ENCODE measurements around the gene MYOF.

MYOF gene

GRCh38 chr10:93299606-93300287 lies 182.4 kb downstream of the MYOF start:
- peaks cover 6% of the 10 kb centered on the region for H3K36me3 ChIP-seq (replicated peaks)
- in situ Hi-C loops (cut with HindIII; ENCODE audit: low pct_ligation_motif_present, low sequenced_read_pairs) = loop anchor here (25.0 kb wide), 1 partner anchor 187 kb away; no protein-coding TSS in a partner anchor
- DNase-seq = no peak
- H3K27me3 ChIP-seq (replicated peaks) = no peaks in the 10 kb centered on the region
- H3K4me3 ChIP-seq (ENCODE audit: low read depth, low read length) = no peak overlapping the region
- TF ChIP-seq, protein P1, sequence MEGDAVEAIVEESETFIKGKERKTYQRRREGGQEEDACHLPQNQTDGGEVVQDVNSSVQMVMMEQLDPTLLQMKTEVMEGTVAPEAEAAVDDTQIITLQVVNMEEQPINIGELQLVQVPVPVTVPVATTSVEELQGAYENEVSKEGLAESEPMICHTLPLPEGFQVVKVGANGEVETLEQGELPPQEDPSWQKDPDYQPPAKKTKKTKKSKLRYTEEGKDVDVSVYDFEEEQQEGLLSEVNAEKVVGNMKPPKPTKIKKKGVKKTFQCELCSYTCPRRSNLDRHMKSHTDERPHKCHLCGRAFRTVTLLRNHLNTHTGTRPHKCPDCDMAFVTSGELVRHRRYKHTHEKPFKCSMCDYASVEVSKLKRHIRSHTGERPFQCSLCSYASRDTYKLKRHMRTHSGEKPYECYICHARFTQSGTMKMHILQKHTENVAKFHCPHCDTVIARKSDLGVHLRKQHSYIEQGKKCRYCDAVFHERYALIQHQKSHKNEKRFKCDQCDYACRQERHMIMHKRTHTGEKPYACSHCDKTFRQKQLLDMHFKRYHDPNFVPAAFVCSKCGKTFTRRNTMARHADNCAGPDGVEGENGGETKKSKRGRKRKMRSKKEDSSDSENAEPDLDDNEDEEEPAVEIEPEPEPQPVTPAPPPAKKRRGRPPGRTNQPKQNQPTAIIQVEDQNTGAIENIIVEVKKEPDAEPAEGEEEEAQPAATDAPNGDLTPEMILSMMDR (IDR thresholded peaks at IDR 0.05; ENCODE audit: low read depth, low read length, missing control alignments) = no peak
- H3K27ac ChIP-seq = no peak overlapping the region

DNA sequence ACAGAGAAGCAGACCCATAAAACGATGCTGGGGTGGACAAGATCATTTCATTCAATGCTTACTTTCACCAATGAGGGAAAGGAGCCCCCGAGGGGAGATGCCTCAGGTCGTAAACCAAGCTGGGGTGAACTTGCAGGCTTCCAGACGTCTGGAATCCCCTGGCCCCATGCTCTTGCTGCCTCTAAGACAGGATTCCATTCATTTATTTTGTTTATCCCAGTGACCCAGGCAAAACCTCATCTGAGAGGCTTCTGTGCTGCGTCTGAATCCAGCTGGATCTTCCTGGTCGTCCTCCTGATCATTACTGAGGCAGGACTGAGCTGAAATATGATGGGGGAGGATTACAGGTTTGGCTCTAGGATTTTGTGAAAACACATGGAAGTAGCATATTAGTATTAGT lies 182.9 kb downstream of the MYOF start:
- H3K36me3 ChIP-seq (replicated peaks) = peaks cover 2% of the 10 kb centered on the region
- DNase-seq = no peak
- H3K27ac ChIP-seq = no peak overlapping the region
- H3K4me3 ChIP-seq (ENCODE audit: low read depth, low read length) = no peak overlapping the region
- H3K27me3 ChIP-seq (replicated peaks) = no peaks in the 10 kb centered on the region
- TF ChIP-seq, protein P1 (IDR thresholded peaks at IDR 0.05; ENCODE audit: low read depth, low read length, missing control alignments) = no peak
- in situ Hi-C loops (cut with HindIII; ENCODE audit: low pct_ligation_motif_present, low sequenced_read_pairs) = loop anchor here (25.0 kb wide), 1 partner anchor 187 kb away; no protein-coding TSS in a partner anchor

GRCh38 chr10:93296151-93296550 lies 186.0 kb downstream of the MYOF start:
- TF ChIP-seq, protein P1 (IDR thresholded peaks at IDR 0.05; ENCODE audit: low read depth, low read length, missing control alignments) = no peak
- in situ Hi-C loops (cut with HindIII; ENCODE audit: low pct_ligation_motif_present, low sequenced_read_pairs) = loop anchor here (25.0 kb wide), 1 partner anchor 184 kb away; no protein-coding TSS in a partner anchor
- Histone ChIP-seq H3K27me3 (replicated peaks) (no peaks in the 10 kb centered on the region), H3K36me3 (replicated peaks) (no peaks in the 10 kb centered on the region), H3K4me3 (ENCODE audit: low read depth, low read length) (no peak overlapping the region), H3K27ac (no peak overlapping the region)
- DNase-seq = no peak

- TF ChIP-seq, protein P1 (IDR thresholded peaks at IDR 0.05; ENCODE audit: low read depth, low read length, missing control alignments) = no peak
- no peak for DNase-seq
- Histone ChIP-seq H3K4me3 (ENCODE audit: low read depth, low read length) (no peak overlapping the region), H3K27me3 (replicated peaks) (no peaks in the 10 kb centered on the region), H3K27ac (no peak overlapping the region), H3K36me3 (replicated peaks) (no peaks in the 10 kb centered on the region)
- in situ Hi-C loops (cut with HindIII; ENCODE audit: low pct_ligation_motif_present, low sequenced_read_pairs) = loop anchor here (25.0 kb wide), 1 partner anchor 182 kb away; no protein-coding TSS in a partner anchor
Observed at GRCh38 chr10:93293999-93294398, 188.1 kb downstream of the MYOF start.

DNA sequence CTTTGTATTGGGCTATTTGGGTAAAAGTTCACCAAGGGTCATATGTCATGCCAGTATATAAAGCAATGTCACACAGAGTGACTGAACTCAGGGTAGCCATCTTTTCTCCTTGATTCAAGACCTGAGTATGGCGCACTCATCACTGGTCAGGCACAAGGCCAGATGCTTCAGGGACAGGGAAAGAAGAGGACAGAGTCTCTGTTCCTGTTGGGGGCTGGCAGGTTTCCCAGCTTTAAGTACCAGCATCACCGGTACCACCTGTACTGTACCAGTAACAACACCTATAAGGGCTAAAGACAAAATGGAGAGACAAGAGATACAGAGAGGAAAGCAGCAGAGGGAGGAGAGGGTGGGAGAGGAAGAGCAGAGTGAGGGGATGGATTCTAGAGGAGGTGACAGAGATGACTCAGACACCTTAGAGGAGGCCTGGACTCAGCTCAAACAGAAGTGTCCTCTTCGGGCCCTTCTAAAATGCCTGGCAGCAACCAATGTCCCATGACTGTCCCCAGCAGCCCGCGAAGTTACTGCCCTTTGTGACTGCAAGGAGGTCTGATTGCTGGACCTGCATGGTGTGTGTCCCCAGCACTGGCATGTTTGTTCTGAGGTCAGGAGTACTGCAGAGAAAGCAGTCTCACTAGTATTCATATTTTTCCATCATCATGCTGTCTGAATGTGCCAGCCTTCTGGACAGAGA lies 191.3 kb downstream of the MYOF start:
- TF ChIP-seq, protein P1 (IDR thresholded peaks at IDR 0.05; ENCODE audit: low read depth, low read length, missing control alignments) = no peak
- no peak overlapping the region for H3K4me3 ChIP-seq (ENCODE audit: low read depth, low read length)

More for the DNA sequence above, 191.3 kb downstream of the MYOF start:
- no peak for DNase-seq
- Histone ChIP-seq H3K36me3 (replicated peaks) (no peaks in the 10 kb centered on the region), H3K27me3 (replicated peaks) (no peaks in the 10 kb centered on the region), H3K27ac (no peak overlapping the region)
- in situ Hi-C loops (cut with HindIII; ENCODE audit: low pct_ligation_motif_present, low sequenced_read_pairs) = loop anchor here (25.0 kb wide), 1 partner anchor 179 kb away; no protein-coding TSS in a partner anchor

Data from brain microvascular endothelial cell (primary cell).